ENCODE data around the gene C19orf33.
"Not testable (repeated sequence)": the region's sequence is repeated elsewhere in the genome, so short reads cannot be mapped to it uniquely, and the experiment has no call there.

Gene C19orf33

GRCh38 chr19:38309615-38310278, 5.7 kb downstream of the C19orf33 start:
- no peak for DNase-seq

GRCh38 chr19:38310279-38310670, 6.2 kb downstream of the C19orf33 start:
- DNase-seq, result no peak

GRCh38 chr19:38310986-38311385, 6.9 kb downstream of the C19orf33 start:
- DNase-seq, result no peak

- DNase-seq, result peak; percentile 93
These were observed 11.8 kb downstream of the C19orf33 start, which contains the start of gene YIF1B for GRCh38 chr19:38315657-38316476. Gene YIF1B (minus strand): TSS chr19:38315947. CDS start chr19:38315917, 30 bp downstream.

GRCh38 chr19:38316477-38317067, 12.5 kb downstream of the C19orf33 start:
- DNase-seq, result peak; percentile 45

- no peak for DNase-seq
These were observed 13.1 kb downstream of the C19orf33 start for GRCh38 chr19:38317104-38317612.

- DNase-seq, result peak; percentile 7
These were observed 14.6 kb downstream of the C19orf33 start for GRCh38 chr19:38318660-38319059.

GRCh38 chr19:38319421-38320258, 15.6 kb downstream of the C19orf33 start, which contains the start of gene KCNK6:
Gene KCNK6 (plus strand): TSS chr19:38319845. CDS start chr19:38319951, 106 bp downstream.
- DNase-seq, result peak; percentile 20

- DNase-seq, result no peak
These were observed 16.9 kb downstream of the C19orf33 start for GRCh38 chr19:38320969-38321339.

- no peak for DNase-seq
These were observed 17.7 kb downstream of the C19orf33 start for GRCh38 chr19:38321646-38322196.

- DNase-seq, result no peak
These were observed 19.2 kb downstream of the C19orf33 start for GRCh38 chr19:38323291-38323690.

GRCh38 chr19:38324431-38324830, 20.4 kb downstream of the C19orf33 start:
- DNase-seq, result no peak

GRCh38 chr19:38326591-38326990, 22.5 kb downstream of the C19orf33 start:
- DNase-seq, result no peak

- no peak for DNase-seq
These were observed 25.6 kb downstream of the C19orf33 start for GRCh38 chr19:38329651-38330050.

GRCh38 chr19:38331728-38332127, 27.7 kb downstream of the C19orf33 start:
- no peak for DNase-seq

GRCh38 chr19:38333245-38333644, 29.2 kb downstream of the C19orf33 start:
- DNase-seq, result no peak

- DNase-seq, result peak; percentile 95
These were observed 32.0 kb downstream of the C19orf33 start for GRCh38 chr19:38335949-38336637.

- peak; percentile 98 for DNase-seq
These were observed 32.7 kb downstream of the C19orf33 start for GRCh38 chr19:38336638-38337359.

- peak; percentile 53 for DNase-seq
These were observed 33.3 kb downstream of the C19orf33 start for GRCh38 chr19:38337360-38337653.

GRCh38 chr19:38339011-38339410, 35.0 kb downstream of the C19orf33 start:
- DNase-seq, result not testable (repeated sequence)

- DNase-seq, result no peak
These were observed 36.9 kb downstream of the C19orf33 start for GRCh38 chr19:38340927-38341326.
